GM18498 (cell line): ENCODE data around the gene UCKL1.
"Not testable (repeated sequence)": the region's sequence is repeated elsewhere in the genome, so short reads cannot be mapped to it uniquely, and the experiment has no call there.

ENCODE experiments used
- ATAC-seq: cut with Tn5 transposase; IDR thresholded peaks from one replicate; pipeline ENCODE4 v1.9.1; 2021; ENCODE audit warnings: mild to moderate bottlenecking, moderate library complexity; ENCODE audit not compliant: unreplicated experiment

Gene UCKL1

DNA sequence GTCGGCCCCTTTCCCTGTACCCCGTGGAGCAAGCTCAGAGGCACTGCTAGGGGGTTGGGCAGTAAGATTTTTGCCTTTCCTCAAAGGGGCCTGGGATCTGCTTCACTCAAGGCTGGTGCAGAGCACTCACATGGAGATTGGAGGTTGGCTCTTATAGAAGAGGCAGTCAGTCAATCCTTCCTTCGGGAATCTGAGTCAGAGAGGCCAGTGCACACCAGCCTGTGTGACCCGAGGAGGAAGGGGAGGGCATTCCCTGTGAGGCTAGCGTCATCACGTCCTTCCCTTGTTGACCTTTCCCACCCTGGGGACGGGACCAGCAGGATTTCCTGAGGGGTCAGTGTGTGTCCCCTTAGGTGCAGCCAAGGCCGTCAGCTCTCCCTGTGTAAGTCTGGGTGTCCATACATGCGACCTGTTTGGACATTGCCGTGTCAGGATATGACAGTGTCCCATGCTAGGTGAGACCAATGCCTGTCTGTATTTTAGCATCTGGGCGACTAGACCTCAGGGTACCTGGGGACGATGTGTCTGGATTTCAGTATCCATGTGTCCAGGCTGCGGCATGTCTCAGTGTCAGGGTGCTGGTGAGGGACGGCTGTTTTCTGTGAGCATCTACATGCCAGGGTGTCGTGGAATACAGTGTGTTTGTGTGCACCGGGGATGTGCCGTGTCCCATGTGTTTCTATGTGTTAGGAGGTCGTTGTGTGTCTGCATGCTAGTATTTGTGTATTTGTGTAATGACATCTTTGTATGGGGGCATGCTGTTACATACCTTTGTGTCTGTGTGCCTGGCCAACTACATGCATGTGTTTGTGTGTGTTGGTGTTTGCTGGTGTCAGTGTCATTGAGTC is 16.3 kb upstream of the UCKL1 start:
- ATAC-seq: no peak

DNA sequence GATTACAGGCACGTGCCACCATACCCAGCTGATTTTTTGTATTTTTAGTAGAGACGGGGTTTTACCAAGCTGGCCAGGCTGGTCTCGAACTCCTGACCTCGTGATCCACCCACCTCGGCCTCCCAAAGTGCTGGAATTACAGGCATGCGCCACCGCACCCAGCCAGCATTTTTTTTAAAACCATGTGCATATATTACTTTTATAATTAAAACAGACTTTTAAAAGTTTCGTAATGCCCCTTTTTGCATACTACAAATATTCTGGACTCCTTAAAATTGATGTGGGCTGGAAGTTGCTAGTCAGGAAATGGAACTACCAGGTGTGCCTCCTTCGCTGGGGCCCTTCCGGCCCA is 15.7 kb upstream of the UCKL1 start:
- ATAC-seq: not testable (repeated sequence)

DNA sequence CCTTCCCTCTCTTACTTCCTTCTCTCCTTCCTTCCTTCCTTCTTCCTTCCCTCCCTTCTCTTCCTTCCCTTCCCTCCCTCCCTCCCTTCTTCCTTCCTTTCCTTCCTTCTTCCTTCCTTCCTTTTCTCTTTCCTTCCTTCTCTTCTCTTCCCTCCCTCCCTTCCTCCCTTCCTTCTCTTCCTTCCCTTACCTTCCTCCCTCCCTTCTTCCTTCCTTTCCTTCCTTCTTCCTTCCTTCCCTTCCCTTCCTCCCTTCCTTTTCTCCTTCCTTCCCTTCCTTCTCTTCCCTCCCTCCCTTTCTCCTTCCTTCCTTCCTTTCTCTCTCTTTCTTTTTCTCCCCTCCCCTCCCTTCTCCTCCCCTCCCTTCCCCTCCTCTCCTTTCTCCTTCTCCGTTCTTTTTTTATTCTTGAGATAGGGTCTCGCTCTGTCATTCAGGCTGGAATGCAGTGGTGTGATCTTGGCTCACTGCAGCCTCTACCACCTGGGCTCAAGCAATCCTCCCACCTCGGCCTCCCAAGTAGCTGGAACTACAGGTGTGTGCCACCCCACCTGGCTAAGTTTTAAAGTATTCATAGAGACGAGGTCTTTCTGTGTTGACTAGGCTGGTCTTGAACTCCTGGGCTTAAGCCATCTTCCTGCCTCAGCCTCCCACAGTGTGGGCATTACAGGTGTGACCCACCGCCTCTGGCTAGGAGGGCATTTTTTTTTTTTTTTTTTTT is 14.7 kb upstream of the UCKL1 start:
- ATAC-seq: no peak

DNA sequence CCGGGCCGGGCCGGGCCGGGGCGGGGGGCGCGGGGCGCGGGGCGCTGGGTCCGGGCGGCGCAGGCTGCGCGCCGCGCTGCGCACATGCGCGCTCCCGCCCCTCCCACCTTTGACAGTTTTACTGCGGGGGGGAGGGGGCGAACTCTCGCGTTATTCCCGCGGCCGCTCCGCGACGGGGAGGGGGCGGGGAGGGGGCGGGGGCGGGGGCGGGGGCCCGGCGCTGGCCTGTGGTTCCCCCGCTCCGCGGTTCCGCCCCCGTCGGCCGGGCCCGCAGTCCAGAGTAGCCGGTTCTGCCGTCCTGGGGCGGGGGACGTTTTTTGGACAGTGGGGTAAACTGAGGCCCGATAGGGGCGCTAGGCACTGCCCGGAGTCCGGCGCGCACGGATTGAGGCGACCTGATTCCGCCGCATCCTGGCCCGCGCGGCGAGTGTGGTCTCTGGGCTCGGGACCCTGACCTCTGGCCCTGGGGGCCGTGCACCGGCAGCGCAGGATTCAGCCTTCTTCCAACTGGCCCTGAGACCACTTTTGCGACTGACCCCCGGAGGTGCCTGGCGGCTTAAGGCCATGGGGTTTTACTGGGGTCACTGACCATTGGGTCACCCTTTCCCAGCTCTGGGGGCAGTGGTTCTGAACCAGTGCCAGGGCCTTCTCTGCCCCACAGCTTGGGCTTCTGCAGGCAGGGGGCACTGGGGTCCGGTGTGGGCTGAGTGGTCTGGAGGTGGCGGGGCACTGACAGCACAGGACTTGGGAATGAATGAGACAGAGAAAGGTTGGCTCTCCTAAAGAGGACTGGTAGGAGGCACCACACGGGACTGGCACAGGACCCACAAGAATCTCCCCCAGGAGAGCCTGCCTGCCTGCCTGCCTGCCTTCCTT is 13.9 kb upstream of the UCKL1 start, which contains the start of gene ZNF512B:
ZNF512B (minus strand) TSS at position 93 of the 876 bp plus-strand sequence. CDS start 1,980 bp downstream, outside the sequence.
- no peak for ATAC-seq

DNA sequence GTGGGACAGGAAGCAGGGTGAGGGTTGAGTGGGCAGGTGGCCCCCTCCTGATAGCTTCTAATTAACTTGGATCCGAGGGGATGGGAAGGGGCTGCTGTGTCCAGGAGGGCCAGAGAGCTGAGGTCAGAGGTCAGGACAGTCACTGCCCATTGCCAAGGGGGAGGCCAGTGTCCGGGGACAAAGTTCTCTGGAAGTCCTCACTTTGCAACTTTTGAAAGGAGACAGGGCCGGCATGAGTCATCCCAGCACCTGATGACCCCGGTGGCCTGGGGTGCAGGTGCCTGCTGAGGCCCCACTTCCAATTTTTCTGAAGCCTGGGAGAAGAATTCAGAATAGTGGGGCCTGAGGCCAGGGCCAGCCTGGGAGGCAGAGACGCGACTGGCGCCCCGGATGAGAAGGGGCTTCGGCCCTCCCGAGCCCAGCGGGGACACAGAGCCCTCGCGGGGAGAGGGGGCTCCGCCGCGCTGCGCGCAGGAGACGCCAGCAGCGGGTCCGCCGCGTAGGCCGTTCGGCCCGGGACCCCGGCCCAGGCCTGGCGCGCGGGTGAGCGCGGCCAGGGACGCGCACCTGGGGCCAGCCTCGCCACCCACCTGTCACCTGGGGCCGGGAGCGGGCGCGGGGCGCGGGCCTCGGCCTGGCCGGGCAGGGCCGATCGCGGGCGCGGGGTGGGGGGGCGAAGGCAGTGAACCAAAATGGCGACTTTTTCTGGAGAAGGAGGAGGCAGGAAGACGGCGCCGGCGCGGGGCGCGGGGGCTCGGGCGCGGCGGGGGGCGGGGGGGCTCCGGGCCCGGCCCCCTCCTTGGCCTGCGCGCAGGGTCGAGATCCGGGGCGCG is 12.9 kb upstream of the UCKL1 start:
- ATAC-seq: no peak

DNA sequence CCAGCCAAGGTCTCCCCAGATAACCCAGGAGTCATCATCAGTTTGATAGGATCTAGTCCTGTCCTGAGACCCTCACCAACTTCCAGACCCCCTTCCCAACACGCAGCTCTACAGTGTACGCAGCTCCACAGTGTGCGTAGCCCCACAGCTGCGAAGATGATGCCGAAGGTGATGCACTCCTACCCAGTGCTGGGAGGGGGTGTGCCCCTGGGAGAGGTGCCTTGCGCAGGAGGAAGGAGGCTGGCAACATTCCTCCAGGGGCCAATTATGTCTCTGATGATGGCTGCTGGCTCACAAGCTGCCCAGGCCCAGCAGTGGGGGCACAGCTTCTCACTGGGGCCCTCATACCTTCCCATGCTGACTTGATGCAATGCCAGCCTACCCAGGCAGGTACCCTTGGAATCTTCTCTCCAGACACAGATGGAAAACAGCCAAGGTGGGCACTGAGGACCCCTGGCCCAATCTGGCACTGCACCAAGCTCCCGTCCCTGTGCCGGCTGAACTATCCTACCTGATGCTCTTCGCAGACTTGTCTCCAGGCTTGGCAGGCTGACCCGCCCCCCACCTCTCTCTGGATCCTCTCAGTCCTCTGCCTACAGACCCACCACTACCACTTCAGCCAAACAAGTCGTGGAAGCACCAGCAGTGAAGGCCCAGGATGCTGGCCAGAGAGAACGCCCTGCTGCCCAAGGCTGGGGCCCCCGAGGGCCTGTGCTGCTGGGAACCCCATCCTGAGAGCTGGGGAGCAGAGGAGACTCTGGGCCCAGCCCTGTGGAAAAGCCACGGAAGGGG is 12.1 kb upstream of the UCKL1 start:
- no peak for ATAC-seq

DNA sequence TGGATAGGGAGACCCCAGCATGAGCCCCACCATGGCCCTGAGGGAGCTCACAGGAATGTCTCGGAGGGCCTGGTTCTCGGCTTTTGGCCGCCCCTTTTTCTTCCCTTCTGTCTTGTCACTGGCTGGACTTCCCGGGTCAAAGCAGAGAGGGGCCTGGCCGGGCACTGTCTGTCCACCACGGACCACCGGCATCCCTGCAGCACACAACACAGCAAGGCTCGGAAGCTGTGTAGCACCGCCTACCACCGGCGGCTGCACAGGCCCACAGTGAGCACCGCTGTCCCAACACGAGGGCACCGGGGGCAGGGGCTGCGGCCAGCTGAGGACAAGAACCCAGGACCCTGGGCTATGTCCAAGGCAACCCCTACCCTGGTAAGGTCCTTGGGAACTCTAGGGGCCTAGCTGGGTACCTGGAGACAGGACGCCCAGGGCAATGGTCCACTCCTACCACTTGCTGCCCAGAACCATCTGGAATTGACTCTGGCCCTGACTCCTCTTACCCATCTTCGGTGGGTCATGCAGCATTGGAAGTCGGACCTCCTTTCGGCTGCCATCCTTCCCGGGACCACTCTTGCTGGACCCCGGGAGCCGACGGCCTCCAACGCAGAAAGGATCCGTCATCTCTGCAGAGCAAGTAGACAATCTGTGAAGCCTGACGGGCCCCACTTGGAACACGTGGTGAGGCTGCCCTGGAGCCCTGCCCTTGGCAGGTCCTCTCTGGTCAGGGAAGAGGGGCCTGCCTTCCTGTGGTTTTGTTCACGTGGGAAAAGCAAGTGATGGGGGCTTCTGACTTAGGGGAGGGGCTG is 11.3 kb upstream of the UCKL1 start:
- ATAC-seq: no peak

DNA sequence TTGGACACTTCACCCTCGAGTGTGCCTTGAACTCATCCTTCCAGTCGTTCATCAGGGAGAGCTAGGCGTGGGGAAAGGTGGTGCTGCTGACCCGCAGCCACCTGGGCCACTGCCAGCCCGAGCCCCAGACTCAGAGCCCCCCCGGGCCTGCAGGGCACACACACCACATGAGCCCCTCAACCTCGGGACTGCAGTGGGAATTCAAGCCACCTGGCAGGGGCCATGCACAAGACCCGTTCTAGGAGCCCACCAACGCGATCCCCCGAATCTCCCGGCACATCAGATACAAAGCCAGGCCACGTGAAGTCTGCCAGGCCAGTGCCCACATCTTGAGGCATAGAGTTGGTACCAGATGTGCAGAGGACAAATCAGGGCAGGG is 10.7 kb upstream of the UCKL1 start:
- no peak for ATAC-seq

DNA sequence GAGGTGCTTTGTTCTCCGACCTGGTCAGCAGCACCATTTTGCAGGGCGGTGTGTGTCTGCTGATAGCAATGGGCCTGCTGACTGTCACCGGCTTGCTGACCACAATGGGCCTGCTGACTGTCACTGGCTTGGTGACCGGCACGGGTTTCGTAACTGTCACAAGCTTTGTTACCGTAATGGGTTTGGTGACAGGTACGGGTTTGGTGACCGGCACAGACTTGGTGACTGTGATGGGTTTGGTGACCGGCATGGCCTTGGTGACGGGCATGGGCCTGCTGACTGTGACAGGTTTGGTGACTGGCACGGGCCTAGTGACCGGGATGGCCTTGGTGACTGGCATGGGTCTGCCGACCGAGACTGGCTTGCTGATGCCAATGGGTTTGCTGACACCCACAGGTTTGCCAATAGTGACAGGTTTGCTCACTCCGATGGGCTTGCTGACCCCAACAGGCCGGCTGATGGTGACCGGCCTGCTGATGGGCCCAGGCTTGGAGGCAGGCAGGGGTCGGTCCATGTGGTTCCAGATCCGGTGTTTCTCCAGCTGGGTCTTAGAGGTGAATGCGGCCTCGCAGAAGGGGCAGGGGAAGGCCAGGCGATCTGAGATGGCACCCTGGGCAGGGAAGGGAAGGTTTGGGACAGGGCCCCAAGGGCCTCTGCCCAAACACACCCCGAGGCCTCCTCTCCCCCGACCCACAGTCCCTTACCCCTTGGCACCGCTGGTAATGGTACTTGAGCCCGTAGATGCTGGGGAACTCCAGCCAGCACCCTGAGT is 10.1 kb upstream of the UCKL1 start:
- ATAC-seq: no peak

DNA sequence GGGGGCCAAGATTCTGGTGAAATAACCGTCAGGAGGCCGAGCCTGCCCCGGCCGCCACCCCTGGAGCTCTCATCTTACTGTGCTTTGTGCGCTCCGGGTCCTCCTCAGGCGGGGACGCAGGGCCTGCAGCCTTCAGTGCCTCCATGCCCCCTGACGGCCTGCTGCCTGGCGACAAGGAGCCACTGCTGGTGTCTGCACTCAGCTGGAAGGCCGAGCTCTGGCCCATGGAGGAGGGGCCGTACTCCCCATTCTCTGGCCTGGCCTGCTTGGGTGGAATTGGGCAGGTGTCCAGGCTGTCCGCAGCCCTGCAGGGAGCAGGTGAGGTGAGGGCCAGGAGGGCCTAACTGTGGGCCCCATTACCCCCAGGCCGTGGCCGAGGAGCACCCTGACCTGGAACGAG is 8.2 kb upstream of the UCKL1 start:
- no peak for ATAC-seq

DNA sequence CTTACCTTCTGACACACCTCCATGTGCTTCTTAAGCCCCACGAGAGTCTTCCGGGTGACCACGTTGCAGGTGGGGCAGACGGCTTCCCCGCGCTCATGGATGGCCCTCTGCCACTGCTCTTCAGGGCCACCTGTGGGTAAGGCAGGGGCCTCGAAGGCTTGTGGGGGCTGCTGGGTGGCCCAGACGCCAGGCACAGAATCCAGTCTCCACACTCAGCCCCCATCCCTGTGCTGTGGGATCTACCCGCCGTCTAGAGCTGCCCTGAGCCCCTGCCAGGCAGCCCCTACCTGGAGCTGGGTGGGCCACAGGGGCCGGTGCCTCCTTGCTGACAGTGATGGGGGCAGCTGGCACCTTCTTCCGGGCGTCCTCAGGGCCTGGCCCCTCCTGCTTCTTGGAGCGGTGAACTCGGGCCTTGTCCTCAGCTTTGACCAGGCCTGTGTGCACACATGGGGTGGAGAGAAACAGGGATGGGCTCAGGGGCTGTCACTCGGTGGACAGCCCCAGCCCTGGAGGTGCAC is 7.6 kb upstream of the UCKL1 start:
- no peak for ATAC-seq

DNA sequence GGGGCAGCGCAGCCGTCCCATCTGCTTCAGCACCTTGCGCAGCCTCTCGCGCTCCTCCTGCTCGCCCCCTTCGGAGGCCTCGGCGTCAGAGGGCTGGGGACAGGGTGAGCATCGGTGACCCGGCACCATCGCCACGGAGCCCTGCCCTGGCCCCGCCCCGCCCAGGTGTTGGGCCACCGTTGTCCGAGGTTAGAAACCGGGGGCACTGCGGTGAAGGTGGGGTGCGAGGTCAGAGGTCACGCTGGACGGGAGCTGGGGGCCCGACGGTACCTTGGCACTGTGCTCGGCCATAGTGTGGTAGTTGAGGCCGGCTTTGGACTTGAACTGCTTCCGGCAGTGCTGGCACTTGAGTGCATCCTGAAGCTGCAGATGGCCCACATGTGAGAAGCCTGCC is 7.1 kb upstream of the UCKL1 start:
- no peak for ATAC-seq

DNA sequence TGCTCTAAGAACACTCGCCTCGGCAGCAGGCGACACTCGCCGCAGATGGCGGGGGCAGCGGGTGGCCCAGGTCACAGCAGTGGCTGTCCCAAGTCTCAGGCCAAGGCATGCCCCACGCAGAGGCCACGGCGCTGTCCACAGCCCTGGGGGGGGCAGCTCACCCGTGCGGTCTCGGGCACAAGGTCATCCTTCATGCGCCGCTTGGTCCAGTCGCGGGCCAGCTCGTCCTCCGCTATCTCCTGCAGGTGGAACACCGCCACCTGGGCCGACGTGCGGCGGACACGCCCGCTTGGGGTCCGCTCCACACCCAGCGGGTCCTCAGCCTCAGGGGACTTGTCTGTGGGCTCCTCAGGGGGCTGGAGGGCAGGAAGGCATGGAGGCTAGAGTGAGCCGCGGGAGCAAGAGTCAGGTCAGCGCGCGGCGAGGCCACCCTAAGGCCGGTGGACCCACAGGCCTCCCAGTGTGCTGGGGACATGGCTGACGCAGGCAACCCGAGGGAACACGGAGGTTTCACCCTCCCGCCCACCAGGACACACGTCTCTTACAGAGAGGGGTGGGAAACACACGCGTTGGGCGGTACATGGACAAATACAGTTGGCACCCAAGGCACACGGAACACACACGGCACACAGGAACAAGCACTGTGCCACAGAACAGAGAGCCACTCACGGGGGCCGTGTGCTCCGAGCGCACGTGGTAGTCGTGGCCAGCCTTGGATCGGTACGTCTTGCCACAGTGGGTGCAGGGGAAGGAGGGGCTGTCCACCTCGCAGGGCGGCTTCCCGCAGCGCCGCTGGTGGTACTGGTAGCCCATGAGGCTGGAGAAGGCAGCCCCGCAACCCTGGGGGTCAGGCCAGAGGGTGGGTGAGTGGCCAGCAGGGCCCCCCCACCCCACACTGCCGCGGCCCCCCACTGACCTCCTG is 6.5 kb upstream of the UCKL1 start:
- no peak for ATAC-seq

DNA sequence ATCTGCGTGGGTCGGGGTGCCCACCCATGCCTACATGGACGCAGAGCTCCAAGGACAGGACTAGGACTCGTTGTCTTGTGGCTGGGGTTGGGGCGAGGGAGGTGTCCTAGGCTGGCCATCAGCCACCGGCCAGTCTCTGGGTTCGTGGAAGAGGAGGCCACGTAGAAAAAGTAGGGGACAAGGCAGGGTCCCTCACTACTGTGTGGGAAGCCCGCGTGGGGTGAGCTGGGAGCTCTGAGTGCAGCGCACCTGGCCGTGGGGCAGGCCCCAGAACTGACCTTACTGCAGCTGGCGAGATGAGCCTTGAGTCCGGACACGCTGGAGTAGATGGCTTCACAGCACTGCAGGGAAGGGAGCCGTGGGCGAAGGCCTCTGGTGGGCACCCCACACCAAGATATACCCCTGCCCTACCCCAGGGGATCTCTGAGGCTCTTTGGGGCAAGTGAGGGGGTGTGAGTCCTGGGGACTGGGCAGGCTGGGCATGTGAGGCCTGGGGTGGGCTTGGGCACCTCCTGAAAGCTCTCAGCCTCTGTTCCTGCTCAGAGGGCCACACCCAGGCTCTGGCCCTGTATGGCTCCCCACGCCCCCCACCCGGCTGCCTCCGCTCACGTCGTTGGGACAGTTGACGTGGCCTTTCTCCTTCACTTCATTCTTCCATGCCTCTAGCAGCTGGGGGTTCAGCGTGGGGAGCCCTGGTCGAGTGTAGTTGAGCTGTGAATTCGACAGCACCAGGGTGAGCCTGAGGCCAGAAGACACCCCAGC is 5.6 kb upstream of the UCKL1 start:
- ATAC-seq: no peak

DNA sequence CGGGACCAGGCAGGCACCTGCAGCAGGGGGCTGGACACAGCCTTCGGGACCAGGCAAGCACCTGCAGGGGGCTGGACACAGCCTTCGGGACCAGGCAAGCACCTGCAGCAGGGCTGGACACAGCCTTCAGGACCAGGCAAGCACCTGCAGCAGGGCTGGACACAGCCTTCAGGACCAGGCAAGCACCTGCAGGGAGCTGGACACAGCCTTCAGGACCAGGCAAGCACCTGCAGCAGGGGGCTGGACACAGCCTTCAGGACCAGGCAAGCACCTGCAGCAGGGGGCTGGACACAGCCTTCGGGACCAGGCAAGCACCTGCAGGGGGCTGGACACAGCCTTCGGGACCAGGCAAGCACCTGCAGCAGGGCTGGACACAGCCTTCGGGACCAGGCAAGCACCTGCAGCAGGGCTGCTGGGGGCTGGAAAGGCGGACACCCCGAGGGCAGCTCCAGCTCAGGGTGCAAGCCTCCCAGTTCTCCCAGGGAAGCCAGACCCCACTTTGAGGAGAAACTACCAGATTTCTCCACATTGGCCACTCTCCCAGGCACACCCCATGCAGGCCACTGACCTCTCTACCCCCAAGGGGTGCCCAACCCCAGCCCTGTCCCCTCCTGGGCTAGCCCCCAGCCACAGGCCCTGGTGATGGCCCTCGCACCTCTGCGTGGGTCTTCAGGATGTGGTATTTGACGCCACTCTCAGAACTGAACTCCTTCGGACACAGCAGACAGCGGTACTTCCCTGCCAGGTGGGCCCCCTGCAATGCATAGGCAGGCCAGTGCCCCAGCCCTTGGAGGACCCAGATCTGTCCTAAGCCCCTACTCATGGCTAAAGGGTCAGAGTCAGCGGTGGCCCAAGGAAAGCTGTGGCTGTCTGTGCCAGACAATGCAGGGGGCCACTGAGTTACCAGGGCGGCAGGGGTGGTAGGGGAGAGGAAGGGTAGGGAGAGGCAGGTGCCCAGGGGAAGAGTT is 4.7 kb upstream of the UCKL1 start:
- not testable (repeated sequence) for ATAC-seq
